ENCODE data around the gene ECSCR. TPM values are rescaled to one million over a fixed set of nuclear protein-coding genes. Genes with fewer than 3 reads are reported as not detected.

The ECSCR gene
- total RNA-seq, 1 donor from 2014 or later: 47.2 TPM

- Histone ChIP-seq H3K27me3 (no peaks in the 10 kb centered on the region), H3K27ac (no peak overlapping the region), H3K4me1 (no peaks in the 10 kb centered on the region), H3K36me3 (no peaks in the 10 kb centered on the region), H3K9me3 (no peaks in the 10 kb centered on the region), H3K4me3 (no peak overlapping the region)
- TF ChIP-seq, protein P1, sequence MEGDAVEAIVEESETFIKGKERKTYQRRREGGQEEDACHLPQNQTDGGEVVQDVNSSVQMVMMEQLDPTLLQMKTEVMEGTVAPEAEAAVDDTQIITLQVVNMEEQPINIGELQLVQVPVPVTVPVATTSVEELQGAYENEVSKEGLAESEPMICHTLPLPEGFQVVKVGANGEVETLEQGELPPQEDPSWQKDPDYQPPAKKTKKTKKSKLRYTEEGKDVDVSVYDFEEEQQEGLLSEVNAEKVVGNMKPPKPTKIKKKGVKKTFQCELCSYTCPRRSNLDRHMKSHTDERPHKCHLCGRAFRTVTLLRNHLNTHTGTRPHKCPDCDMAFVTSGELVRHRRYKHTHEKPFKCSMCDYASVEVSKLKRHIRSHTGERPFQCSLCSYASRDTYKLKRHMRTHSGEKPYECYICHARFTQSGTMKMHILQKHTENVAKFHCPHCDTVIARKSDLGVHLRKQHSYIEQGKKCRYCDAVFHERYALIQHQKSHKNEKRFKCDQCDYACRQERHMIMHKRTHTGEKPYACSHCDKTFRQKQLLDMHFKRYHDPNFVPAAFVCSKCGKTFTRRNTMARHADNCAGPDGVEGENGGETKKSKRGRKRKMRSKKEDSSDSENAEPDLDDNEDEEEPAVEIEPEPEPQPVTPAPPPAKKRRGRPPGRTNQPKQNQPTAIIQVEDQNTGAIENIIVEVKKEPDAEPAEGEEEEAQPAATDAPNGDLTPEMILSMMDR (IDR thresholded peaks at IDR 0.05): no peak
- DNase-seq: no peak
- ATAC-seq: no peak
- intact Hi-C loops (cut with DNase I): no loop called here
Measured at GRCh38 chr5:139435676-139436075, 26.9 kb downstream of the ECSCR start.

- intact Hi-C loops (cut with DNase I): no loop called here
- no peak for ATAC-seq
- DNase-seq: no peak
- TF ChIP-seq, protein P1 (IDR thresholded peaks at IDR 0.05): no peak
- Histone ChIP-seq H3K9me3 (no peaks in the 10 kb centered on the region), H3K4me3 (no peak overlapping the region), H3K27me3 (no peaks in the 10 kb centered on the region), H3K4me1 (no peaks in the 10 kb centered on the region), H3K27ac (no peak overlapping the region), H3K36me3 (peaks cover 12% of the 10 kb centered on the region)
Measured at GRCh38 chr5:139431706-139432105, 30.8 kb downstream of the ECSCR start.

DNA sequence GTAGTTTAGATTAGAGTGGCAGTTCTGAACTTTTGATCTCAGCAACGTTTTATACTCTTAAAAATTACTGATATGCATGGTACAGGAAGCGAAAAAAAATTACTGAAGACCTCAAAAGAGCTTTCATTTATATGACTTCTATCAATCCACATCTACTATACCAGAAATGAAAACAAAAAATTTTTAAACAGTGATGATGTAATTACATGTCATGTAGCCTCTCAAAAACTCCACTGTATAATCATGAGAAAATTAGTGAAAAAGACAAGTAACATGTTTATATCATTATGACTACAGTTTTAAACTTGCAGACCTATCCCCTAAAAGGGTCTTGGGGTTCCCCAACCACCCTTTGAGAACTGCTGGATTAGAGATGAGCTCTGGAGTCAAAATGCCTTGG, 32.5 kb downstream of the ECSCR start:
- Histone ChIP-seq H3K4me1 (no peaks in the 10 kb centered on the region), H3K9me3 (no peaks in the 10 kb centered on the region), H3K27me3 (no peaks in the 10 kb centered on the region), H3K27ac (no peak overlapping the region), H3K4me3 (no peak overlapping the region), H3K36me3 (peaks cover 24% of the 10 kb centered on the region)
- ATAC-seq (no peak), DNase-seq (no peak)
- TF ChIP-seq, protein P1 (IDR thresholded peaks at IDR 0.05): no peak
- intact Hi-C loops (cut with DNase I): no loop called here

GRCh38 chr5:139426203-139426885, 36.2 kb downstream of the ECSCR start:
- H3K9me3 ChIP-seq: no peaks in the 10 kb centered on the region
- no peaks in the 10 kb centered on the region for H3K27me3 ChIP-seq
- no peaks in the 10 kb centered on the region for H3K4me1 ChIP-seq
- no peak overlapping the region for H3K27ac ChIP-seq
- H3K4me3 ChIP-seq: no peak overlapping the region
- intact Hi-C loops (cut with DNase I): no loop called here
- H3K36me3 ChIP-seq: peaks cover 41% of the 10 kb centered on the region
- DNase-seq: no peak
- TF ChIP-seq, protein P1 (IDR thresholded peaks at IDR 0.05): no peak
- no peak for ATAC-seq

DNA sequence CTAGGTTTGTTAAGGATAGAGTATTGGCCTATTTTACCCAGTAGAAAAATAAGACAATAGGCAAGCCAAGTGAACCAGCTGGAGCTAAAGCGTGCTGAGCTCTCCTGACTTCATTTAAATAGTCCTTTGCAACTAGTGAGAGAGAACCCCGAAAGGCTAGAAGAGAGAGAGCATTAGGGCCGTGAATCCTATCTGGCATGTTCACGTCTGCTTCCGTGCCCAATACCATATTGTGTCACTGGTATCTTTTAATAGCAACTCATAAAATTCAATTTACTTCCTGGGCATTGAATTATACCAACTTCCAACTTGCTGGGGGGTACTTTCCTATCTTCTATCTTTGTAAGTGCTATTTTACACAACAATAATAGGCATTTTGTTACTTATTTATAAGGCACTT, 37.0 kb downstream of the ECSCR start:
- H3K4me3 ChIP-seq: no peak overlapping the region
- no peak for DNase-seq
- H3K9me3 ChIP-seq: no peaks in the 10 kb centered on the region
- H3K36me3 ChIP-seq: peaks cover 44% of the 10 kb centered on the region
- no peak for ATAC-seq
- no peaks in the 10 kb centered on the region for H3K4me1 ChIP-seq
- H3K27ac ChIP-seq: no peak overlapping the region
- intact Hi-C loops (cut with DNase I): no loop called here
- no peaks in the 10 kb centered on the region for H3K27me3 ChIP-seq
- TF ChIP-seq, protein P1 (IDR thresholded peaks at IDR 0.05): no peak

All from upper lobe of right lung (tissue), 1 donor.